A549 (cell line): ENCODE results near the gene PLSCR5. TPM values are rescaled to one million over a fixed set of nuclear protein-coding genes. Genes with fewer than 3 reads are reported as not detected.

ENCODE experiments used
- ATAC-seq, 2 experiments: fragments of 200-7000 bp in 1 of 2; fragments of >200 bp in 1 of 2; cut with Nextera tagmentation in 1 of 2; cut with Tn5 transposase in 1 of 2; 3 replicates each; pipeline versions ENCODE4 v1.8.0 to v1.9.1; 2018 to 2020; ENCODE audit warnings: mild to moderate bottlenecking in 1 of 2, moderate library complexity in 1 of 2
- CTCF ChIA-PET: fragments of 300-600 bp; sonication (Branson Sonifier 250); formaldehyde crosslinking; extraction: SDS; loops from one replicate; lab custom pipeline; 2021; ENCODE audit warnings: antibody characterized with exemption, inconsistent platforms; lab: Yijun Ruan, JAX
- POLR2A ChIA-PET: fragments of 350-600 bp; formaldehyde crosslinking; extraction: SDS; loops from one replicate; lab custom pipeline; 2021; ENCODE audit warnings: antibody characterized with exemption, inconsistent platforms; lab: Yijun Ruan, JAX
- DNase-seq, 2 experiments: peaks; one replicate each; pipeline versions ENCODE4 v3.0.0 to v3.0.0-alpha.2; 2011 to 2016; ENCODE audit warnings: low read depth in 1 of 2, low spot score in 1 of 2
- FAIRE-seq: peaks from 2 replicates; lab custom pipeline; 2011; peaks lifted over from hg19 to GRCh38; lab: Jason Lieb, UNC
- H3K27ac ChIP-seq, 2 experiments: fragments of >200 bp; sonication (Bioruptor Twin); formaldehyde crosslinking; 3 replicates each; pipeline ENCODE4 v1.5.1; 2016 to 2017
- H3K4me1 ChIP-seq: fragments of >200 bp; sonication (Bioruptor Twin); formaldehyde crosslinking; 3 replicates; pipeline ENCODE4 v1.6.1; 2016
- H3K4me2 ChIP-seq: fragments of >200 bp; sonication (Bioruptor Twin); formaldehyde crosslinking; 3 replicates; pipeline ENCODE4 v1.6.1; 2016
- H3K4me3 ChIP-seq: fragments of >200 bp; sonication (Bioruptor Twin); formaldehyde crosslinking; 3 replicates; pipeline ENCODE4 v1.5.1; 2016
- H3K9me3 ChIP-seq: fragments of >200 bp; sonication (Bioruptor Twin); formaldehyde crosslinking; 3 replicates; pipeline ENCODE4 v1.6.1; 2016
- ATOH8 ChIP-seq: fragments of 250-450 bp; sonication (Bioruptor Pico); IDR thresholded peaks from 2 replicates; pipeline ENCODE4 v1.5.0; 2020; ENCODE audit warnings: low read depth, mild to moderate bottlenecking, moderate library complexity
- BHLHE40 ChIP-seq: IDR thresholded peaks from 2 replicates; pipeline ENCODE4 v1.6.1; 2012; ENCODE audit warnings: low read depth, low read length, inconsistent platforms
- CTCF ChIP-seq: fragments of >200 bp; sonication (Bioruptor Twin); formaldehyde crosslinking; IDR thresholded peaks from 3 replicates; pipeline ENCODE4 v1.5.1; 2016
- EHF ChIP-seq: fragments of 250-450 bp; sonication (Bioruptor Pico); IDR thresholded peaks from 2 replicates; pipeline ENCODE4 v1.5.0; 2020; ENCODE audit warnings: mild to moderate bottlenecking
- EHMT2 ChIP-seq: fragments of 200-600 bp; sonication (generic); IDR thresholded peaks from 2 replicates; pipeline ENCODE4 v1.6.1; 2016; ENCODE audit warnings: antibody characterized with exemption, low read depth, mild to moderate bottlenecking, moderate library complexity
- EP300 ChIP-seq, 2 experiments: fragments of >200 bp; sonication (Bioruptor Twin); formaldehyde crosslinking; IDR thresholded peaks; 2 replicates in 1 of 2; 3 replicates in 1 of 2; pipeline ENCODE4 v1.6.1; 2016 to 2017
- ESRRA ChIP-seq: fragments of 150-350 bp; IDR thresholded peaks from 2 replicates; pipeline ENCODE4 v1.6.1; 2014; ENCODE audit warnings: mild to moderate bottlenecking, low read length, borderline replicate concordance
- FOXS1 ChIP-seq: fragments of 250-450 bp; sonication (Bioruptor Pico); IDR thresholded peaks from 2 replicates; pipeline ENCODE4 v1.5.0; 2020; ENCODE audit warnings: mild to moderate bottlenecking, moderate library complexity
- GATA3 ChIP-seq: IDR thresholded peaks from 2 replicates; pipeline ENCODE4 v1.6.1; 2012; ENCODE audit warnings: borderline replicate concordance
- KDM5A ChIP-seq: fragments of 200-600 bp; sonication (generic); IDR thresholded peaks from 2 replicates; pipeline ENCODE4 v1.6.1; 2016; ENCODE audit warnings: antibody characterized with exemption, mild to moderate bottlenecking
- MYC ChIP-seq: IDR thresholded peaks from 2 replicates; pipeline ENCODE4 v1.6.1; 2012; ENCODE audit warnings: mild to moderate bottlenecking, inconsistent platforms, low read length, improper control_type of control experiment, borderline replicate concordance
- NFE2L2 ChIP-seq: fragments of 150-350 bp; conservative IDR thresholded peaks from 2 replicates; pipeline ENCODE4 v1.6.1; 2014; ENCODE audit warnings: low read length
- PBX3 ChIP-seq: IDR thresholded peaks from 2 replicates; pipeline ENCODE4 v1.6.1; 2012
- POLR2AphosphoS2 ChIP-seq: conservative IDR thresholded peaks from 2 replicates; pipeline ENCODE4 v1.6.1; 2012; ENCODE audit warnings: low read length, improper control_type of control experiment, inconsistent platforms
- RAD21 ChIP-seq, 2 experiments: fragments of >200 bp in 1 of 2; sonication (Bioruptor Twin) in 1 of 2; formaldehyde crosslinking in 1 of 2; IDR thresholded peaks in 1 of 2; conservative IDR thresholded peaks in 1 of 2; 2 replicates in 1 of 2; 3 replicates in 1 of 2; pipeline ENCODE4 v1.6.1; 2012 to 2018; ENCODE audit warnings: inconsistent platforms in 1 of 2
- SMC3 ChIP-seq: fragments of >200 bp; sonication (Bioruptor Twin); formaldehyde crosslinking; IDR thresholded peaks from 3 replicates; pipeline ENCODE4 v1.6.1; 2018; ENCODE audit warnings: inconsistent platforms
- TP53 ChIP-seq: fragments of 250-450 bp; sonication (Bioruptor Pico); IDR thresholded peaks from 2 replicates; pipeline ENCODE4 v1.5.0; 2021; ENCODE audit warnings: mild to moderate bottlenecking, moderate library complexity
- USF2 ChIP-seq: fragments of 450-650 bp; IDR thresholded peaks from 2 replicates; pipeline ENCODE4 v1.6.1; 2014; ENCODE audit warnings: antibody characterized with exemption
- ZFP36 ChIP-seq: fragments of 450-650 bp; IDR thresholded peaks from 2 replicates; pipeline ENCODE4 v1.6.1; 2014; ENCODE audit warnings: borderline replicate concordance; ENCODE audit not compliant: partially characterized antibody
- WGBS: methylation state at CpG from one replicate; pipeline ENCODE4 v1.1.6; 2017; ENCODE audit errors: missing lambda C conversion rate; 5-methylcytosine and 5-hydroxymethylcytosine counted together
- polyA plus RNA-seq, 4 experiments: library from polyadenylated mRNA; depleted of rRNA in 3 of 4; stranded (reverse); fragments of >200 nt; fragmentation: RNase III in 1 of 4; extraction: RNeasy Plus Mini Kit Qiagen cat#74134 plus additional on column Dnase treatment in 1 of 4; gene quantifications; 2 replicates in 3 of 4; 3 replicates in 1 of 4; pipeline ENCODE4 v1.2.3, GENCODE V29; 2011 to 2017

PLSCR5 gene
- polyA plus RNA-seq, 2 of the 4 experiments (the other 2 are of a cell fraction): not detected

GRCh38 chr3:146589899-146590508 lies 15.1 kb downstream of the PLSCR5 start:
- Histone ChIP-seq H3K4me1 (no peaks in the 10 kb centered on the region), H3K4me3 (no peak overlapping the region), H3K27ac (no peak overlapping the region), H3K9me3 (no peaks in the 10 kb centered on the region), H3K4me2 (no peak overlapping the region)
- ATAC-seq (peak in 1 of 2 experiments; percentile 72; a peak in 3 of 6 replicates), FAIRE-seq (peak; percentile 70), DNase-seq (peak; percentile 31 to 60)
- ChIA-PET CTCF (interaction anchor here (0.5 to 3.1 kb wide), 8 partner anchors 9 to 605 kb away, joined by 3 to 24 read pairs (median 3); no protein-coding TSS in a partner anchor), POLR2A (interaction anchor here (0.6 kb wide), 1 partner anchor 38 kb away, joined by 3 read pairs; no protein-coding TSS in a partner anchor)
- no peak for TF ChIP-seq EHMT2
- no peak for TF ChIP-seq MYC
- no peak for TF ChIP-seq POLR2AphosphoS2
- TF ChIP-seq KDM5A: no peak
- peak; percentile 73 for TF ChIP-seq SMC3
- no peak for TF ChIP-seq EP300 (IDR thresholded peaks at IDR 0.05)
- no peak for TF ChIP-seq NFE2L2
- no peak for TF ChIP-seq GATA3
- no peak for TF ChIP-seq ZFP36
- TF ChIP-seq RAD21 (conservative IDR thresholded peaks at IDR 0.05 in 1 of 2, IDR thresholded peaks at IDR 0.05 in 1 of 2): peak; percentile 67 to 69
- TF ChIP-seq TP53 (CRISPR knock-in tag): no peak
- no peak for TF ChIP-seq BHLHE40
- no peak for TF ChIP-seq PBX3
- no peak for TF ChIP-seq FOXS1
- peak; percentile 88 for TF ChIP-seq CTCF
- TF ChIP-seq USF2: no peak
- WGBS: 2% methylated on average over 1 of the region's 1 CpG

- no peaks in the 10 kb centered on the region for H3K4me1 ChIP-seq
- ChIA-PET POLR2A (no interaction called here), CTCF (interaction anchor here (2.9 kb wide), 1 partner anchor 55 kb away, joined by 16 read pairs; no protein-coding TSS in a partner anchor)
- H3K27ac ChIP-seq: no peak overlapping the region
- no peak for TF ChIP-seq ATOH8
- TF ChIP-seq SMC3: no peak
- TF ChIP-seq EHF (CRISPR knock-in tag): no peak
- TF ChIP-seq ESRRA: no peak
- ATAC-seq (no peak), FAIRE-seq (no peak), DNase-seq (no peak)
- no peak overlapping the region for H3K4me3 ChIP-seq
- H3K9me3 ChIP-seq: peaks cover 20% of the 10 kb centered on the region
- H3K4me2 ChIP-seq: no peak overlapping the region
These were observed 20.0 kb downstream of the PLSCR5 start for GRCh38 chr3:146585156-146585555.
